Gastroesophageal sphincter (tissue), 3 donors: Measurements from ENCODE around the gene PLRG1.

Experiments used
- EP300 ChIP-seq: sonication (generic); formaldehyde crosslinking; IDR thresholded peaks from one replicate; pipeline ENCODE4 v1.6.1; 2017; ENCODE audit warnings: antibody characterized with exemption, mild to moderate bottlenecking
- POLR2AphosphoS5 ChIP-seq: sonication (generic); formaldehyde crosslinking; IDR thresholded peaks from one replicate; pipeline ENCODE4 v1.6.1; 2017; ENCODE audit warnings: antibody characterized with exemption
- TF ChIP-seq, protein P1 (sequence below), 4 experiments: fragments of 200-600 bp in 2 of 4; fragments of 450-650 bp in 2 of 4; sonication (generic) in 1 of 4; IDR thresholded peaks; one replicate each; pipeline ENCODE4 v1.5.1; 2017 to 2019; ENCODE audit warnings: antibody characterized with exemption in 4 of 4, mild to moderate bottlenecking in 2 of 4, moderate library complexity in 2 of 4

GRCh38 chr4:154577324-154577723 lies 27.1 kb upstream of the PLRG1 start:
- TF ChIP-seq POLR2AphosphoS5 (no peak), EP300 (no peak)
- TF ChIP-seq, protein P1, sequence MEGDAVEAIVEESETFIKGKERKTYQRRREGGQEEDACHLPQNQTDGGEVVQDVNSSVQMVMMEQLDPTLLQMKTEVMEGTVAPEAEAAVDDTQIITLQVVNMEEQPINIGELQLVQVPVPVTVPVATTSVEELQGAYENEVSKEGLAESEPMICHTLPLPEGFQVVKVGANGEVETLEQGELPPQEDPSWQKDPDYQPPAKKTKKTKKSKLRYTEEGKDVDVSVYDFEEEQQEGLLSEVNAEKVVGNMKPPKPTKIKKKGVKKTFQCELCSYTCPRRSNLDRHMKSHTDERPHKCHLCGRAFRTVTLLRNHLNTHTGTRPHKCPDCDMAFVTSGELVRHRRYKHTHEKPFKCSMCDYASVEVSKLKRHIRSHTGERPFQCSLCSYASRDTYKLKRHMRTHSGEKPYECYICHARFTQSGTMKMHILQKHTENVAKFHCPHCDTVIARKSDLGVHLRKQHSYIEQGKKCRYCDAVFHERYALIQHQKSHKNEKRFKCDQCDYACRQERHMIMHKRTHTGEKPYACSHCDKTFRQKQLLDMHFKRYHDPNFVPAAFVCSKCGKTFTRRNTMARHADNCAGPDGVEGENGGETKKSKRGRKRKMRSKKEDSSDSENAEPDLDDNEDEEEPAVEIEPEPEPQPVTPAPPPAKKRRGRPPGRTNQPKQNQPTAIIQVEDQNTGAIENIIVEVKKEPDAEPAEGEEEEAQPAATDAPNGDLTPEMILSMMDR (IDR thresholded peaks at IDR 0.05) = no peak
